Ascending aorta (tissue), 2 donors: ENCODE results near the gene MYO1E. TPM values are rescaled to one million over a fixed set of nuclear protein-coding genes. Genes with fewer than 3 reads are reported as not detected.

Experiments
- DNase-seq, 2 donors: peaks; one replicate each; pipeline ENCODE4 v3.0.0-alpha.2; 2019; ENCODE audit warnings: low spot score in 2 of 2
- H3K27ac ChIP-seq, 2 donors: fragments of 200-600 bp; sonication (generic); one replicate each; pipeline ENCODE4 v1.5.1; 2016 to 2017; ENCODE audit warnings: mild to moderate bottlenecking in 1 of 2
- H3K27me3 ChIP-seq: fragments of 200-600 bp; sonication (generic); one replicate; pipeline ENCODE4 v1.5.1; 2017
- H3K36me3 ChIP-seq, 2 donors: fragments of 200-600 bp; sonication (generic); one replicate each; pipeline ENCODE4 v1.5.1; 2016
- H3K4me1 ChIP-seq, 2 donors: fragments of 200-600 bp; sonication (generic); one replicate each; pipeline ENCODE4 v1.5.1; 2016 to 2017; ENCODE audit warnings: mild to moderate bottlenecking in 1 of 2
- H3K4me3 ChIP-seq, 2 donors: fragments of 200-600 bp; sonication (generic); one replicate each; pipeline ENCODE4 v1.5.1; 2016 to 2017; ENCODE audit warnings: mild to moderate bottlenecking in 1 of 2
- H3K9me3 ChIP-seq, 2 donors: fragments of 200-600 bp; sonication (generic); one replicate each; pipeline ENCODE4 v1.5.1; 2016
- CTCF ChIP-seq, 3 experiments: fragments of 200-600 bp in 2 of 3; fragments of 450-650 bp in 1 of 3; sonication (generic) in 2 of 3; IDR thresholded peaks; one replicate each; pipeline ENCODE4 v1.5.1; 2016 to 2019; ENCODE audit warnings: antibody characterized with exemption in 3 of 3, mild to moderate bottlenecking in 1 of 3, moderate library complexity in 1 of 3
- intact Hi-C: fragments of 100-400 bp; cut with DNase I; formaldehyde crosslinking; loops from one replicate; pipeline ENCODE4 v1.15.1; 2023
- total RNA-seq: library from RNA; depleted of rRNA; stranded (reverse); fragments of >200 nt; gene quantifications from one replicate; pipeline ENCODE4 v1.1.0, GENCODE V29; 2016

The MYO1E gene
- total RNA-seq, 1 donor from 2014 or later = 48.0 TPM

GRCh38 chr15:59321000-59321689 lies 51.5 kb downstream of the MYO1E start:
- Histone ChIP-seq H3K4me1 (peaks cover 0 to 14% of the 10 kb centered on the region in 2 donors), H3K27ac (no peak overlapping the region), H3K36me3 (no peaks in the 10 kb centered on the region), H3K9me3 (no peaks in the 10 kb centered on the region), H3K4me3 (no peak overlapping the region), H3K27me3 (no peaks in the 10 kb centered on the region)
- intact Hi-C loops = no loop called here
- TF ChIP-seq CTCF (IDR thresholded peaks at IDR 0.05) = no peak
- DNase-seq = no peak

GRCh38 chr15:59317211-59317610 lies 55.5 kb downstream of the MYO1E start:
- no peaks in the 10 kb centered on the region for H3K9me3 ChIP-seq
- H3K27me3 ChIP-seq = no peaks in the 10 kb centered on the region
- H3K27ac ChIP-seq = peak overlapping the region; percentile 77 to 83
- H3K4me1 ChIP-seq = peaks cover 24 to 46% of the 10 kb centered on the region in 2 donors
- intact Hi-C loops = loop anchor here (10.0 kb wide), 2 partner anchors 572 to 1622 kb away; partner anchors contain the start of gene ADAM10
- no peak for TF ChIP-seq CTCF (IDR thresholded peaks at IDR 0.05)
- H3K36me3 ChIP-seq = no peaks in the 10 kb centered on the region
- H3K4me3 ChIP-seq = no peak overlapping the region
- DNase-seq = no peak

- H3K36me3 ChIP-seq = no peaks in the 10 kb centered on the region
- no peaks in the 10 kb centered on the region for H3K9me3 ChIP-seq
- H3K27ac ChIP-seq = peak overlapping the region; percentile 77 to 83
- H3K4me1 ChIP-seq = peaks cover 27 to 47% of the 10 kb centered on the region in 2 donors
- peak in 1 of 2 donors; percentile 79 for DNase-seq
- no peak for TF ChIP-seq CTCF (IDR thresholded peaks at IDR 0.05)
- H3K4me3 ChIP-seq = no peak overlapping the region
- intact Hi-C loops = loop anchor here (2.0 to 10.0 kb wide), 3 partner anchors 33 to 1621 kb away; partner anchors contain the start of gene ADAM10
- H3K27me3 ChIP-seq = no peaks in the 10 kb centered on the region
These were observed 56.7 kb downstream of the MYO1E start for GRCh38 chr15:59315914-59316451.

GRCh38 chr15:59313641-59314332 lies 58.9 kb downstream of the MYO1E start:
- Histone ChIP-seq H3K9me3 (no peaks in the 10 kb centered on the region), H3K36me3 (no peaks in the 10 kb centered on the region), H3K27ac (peak overlapping the region; percentile 77 to 83), H3K4me1 (peaks cover 29 to 50% of the 10 kb centered on the region in 2 donors), H3K4me3 (no peak overlapping the region), H3K27me3 (no peaks in the 10 kb centered on the region)
- no peak for TF ChIP-seq CTCF (IDR thresholded peaks at IDR 0.05)
- DNase-seq = peak; percentile 87 to 96
- intact Hi-C loops = loop anchor here (1.0 to 10.0 kb wide), 6 partner anchors 18 to 1619 kb away; partner anchors contain the start of genes ADAM10 and MYO1E

- no peak for TF ChIP-seq CTCF (IDR thresholded peaks at IDR 0.05)
- Histone ChIP-seq H3K27ac (peak overlapping the region; percentile 77 to 83), H3K36me3 (no peaks in the 10 kb centered on the region), H3K27me3 (no peaks in the 10 kb centered on the region), H3K9me3 (no peaks in the 10 kb centered on the region), H3K4me1 (peaks cover 32 to 50% of the 10 kb centered on the region in 2 donors), H3K4me3 (no peak overlapping the region)
- intact Hi-C loops = loop anchor here (5.0 to 10.0 kb wide), 3 partner anchors 80 to 1617 kb away; partner anchors contain the start of gene ADAM10
- DNase-seq = no peak
These were observed 60.5 kb downstream of the MYO1E start for GRCh38 chr15:59312205-59312604.
